ENCODE measurements around the gene DAPK3. TPM values are rescaled to one million over a fixed set of nuclear protein-coding genes. Genes with fewer than 3 reads are reported as not detected.
"Not testable (repeated sequence)": the region's sequence is repeated elsewhere in the genome, so short reads cannot be mapped to it uniquely, and the experiment has no call there.

DAPK3 gene
- total RNA-seq, 4 donors from 2014 or later = 38.2 to 60.4 (median 45.9) TPM

- H3K4me1 ChIP-seq = peaks cover 35 to 70% (median 41%) of the 10 kb centered on the region in 3 donors
- peak overlapping the region in 3 of 4 donors; percentile 5 to 79 (median 46) for H3K27ac ChIP-seq
- WGBS, 2 donors = 72% methylated on average over 7 of the region's 24 CpGs; no CpG with 5 or more reads in 1 of the 2 donors
- DNase-seq = no peak
- H3K4me3 ChIP-seq = peak overlapping the region in 1 of 4 donors; percentile 33
- H3K9me3 ChIP-seq = no peaks in the 10 kb centered on the region
- intact Hi-C loops (cut with DNase I) = no loop called here
- no peaks in the 10 kb centered on the region for H3K27me3 ChIP-seq
- TF ChIP-seq CTCF (IDR thresholded peaks at IDR 0.05) (no peak), POLR2A (IDR thresholded peaks at IDR 0.05) (no peak)
- H3K36me3 ChIP-seq = peaks cover 18 to 46% (median 22%) of the 10 kb centered on the region in 3 donors
Measured at GRCh38 chr19:4009990-4010807, 39.3 kb upstream of the DAPK3 start.

DNA sequence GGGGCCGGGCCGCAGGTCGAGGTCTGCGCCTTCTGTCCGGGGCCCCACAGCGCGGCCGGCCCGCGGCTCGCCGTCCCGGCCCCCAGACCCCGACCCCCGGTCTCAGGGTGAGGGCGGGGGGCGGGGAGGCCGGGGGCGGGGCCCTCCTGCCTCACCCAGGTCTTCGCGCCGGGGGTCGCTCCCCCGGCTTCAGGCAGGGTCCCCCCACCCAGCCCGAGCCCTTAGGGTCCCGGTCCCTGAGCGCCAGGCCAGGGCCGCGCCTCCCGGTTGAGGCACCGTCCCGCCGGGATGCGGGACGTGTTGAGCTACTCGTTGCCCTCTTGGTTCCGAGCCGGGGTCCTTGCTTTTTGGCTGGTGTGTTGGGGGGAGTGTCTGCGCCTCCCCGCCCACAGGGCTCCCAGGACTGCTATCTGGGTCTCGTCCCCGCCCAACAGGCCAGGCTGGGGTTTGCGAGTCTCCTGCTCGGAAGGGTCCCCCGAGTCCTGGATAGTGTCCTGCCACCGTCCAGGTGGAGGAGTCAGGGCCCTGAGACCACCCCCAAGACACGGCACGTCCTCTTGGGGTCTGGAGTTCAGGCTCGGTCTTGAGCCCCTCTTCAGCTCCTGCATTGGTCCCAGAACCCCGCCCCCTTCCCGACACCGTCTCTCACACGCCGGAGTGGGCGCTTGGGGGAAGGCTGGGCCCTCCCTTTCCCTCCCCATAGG is 37.1 kb upstream of the DAPK3 start:
- peak overlapping the region; percentile 79 to 96 (median 94) for H3K27ac ChIP-seq
- no peaks in the 10 kb centered on the region for H3K9me3 ChIP-seq
- H3K36me3 ChIP-seq = peaks cover 3 to 24% (median 5%) of the 10 kb centered on the region in 3 donors
- no peak for TF ChIP-seq CTCF (IDR thresholded peaks at IDR 0.05)
- TF ChIP-seq POLR2A (IDR thresholded peaks at IDR 0.05) = no peak
- H3K4me3 ChIP-seq = peak overlapping the region; percentile 71 to 100 (median 92)
- DNase-seq = no peak
- no peaks in the 10 kb centered on the region for H3K27me3 ChIP-seq
- peaks cover 33 to 51% (median 37%) of the 10 kb centered on the region in 3 donors for H3K4me1 ChIP-seq
- WGBS, 2 donors = 0 to 3% methylated on average over 5 of the region's 55 CpGs
- intact Hi-C loops (cut with DNase I) = no loop called here

- Histone ChIP-seq H3K27me3 (no peaks in the 10 kb centered on the region), H3K4me1 (peaks cover 33 to 50% (median 37%) of the 10 kb centered on the region in 3 donors), H3K4me3 (peak within 1 kb of the TSS; percentile 71 to 100 (median 92)), H3K9me3 (no peaks in the 10 kb centered on the region), H3K36me3 (peaks cover 0 to 17% (median 0%) of the 10 kb centered on the region in 3 donors), H3K27ac (peak within 1 kb of the TSS; percentile 85 to 96 (median 94))
- peak; percentile 82 for DNase-seq
- 0 to 5% methylated on average over 3 of the region's 91 CpGs for WGBS, 2 donors
- peak in 2 of 6 experiments; percentile 21 to 49 for TF ChIP-seq CTCF (IDR thresholded peaks at IDR 0.05)
- TF ChIP-seq POLR2A (IDR thresholded peaks at IDR 0.05) = peak in 2 of 4 donors; percentile 22 to 54
- intact Hi-C loops (cut with DNase I) = no loop called here
Measured at GRCh38 chr19:4007021-4007835, 36.3 kb upstream of the DAPK3 start, which contains the start of gene PIAS4. Gene PIAS4 (plus strand): TSS chr19:4007736. CDS start chr19:4007761, 25 bp downstream.

- H3K4me1 ChIP-seq = peaks cover 28 to 36% (median 28%) of the 10 kb centered on the region in 3 donors
- H3K9me3 ChIP-seq; H3K27ac ChIP-seq; H3K4me3 ChIP-seq; H3K27me3 ChIP-seq; H3K36me3 ChIP-seq; intact Hi-C loops (cut with DNase I); DNase-seq: not testable (repeated sequence)
- 90 to 91% methylated on average over 9 of the region's 9 CpGs for WGBS, 2 donors
Measured at GRCh38 chr19:4005436-4005835, 34.5 kb upstream of the DAPK3 start.

DNA sequence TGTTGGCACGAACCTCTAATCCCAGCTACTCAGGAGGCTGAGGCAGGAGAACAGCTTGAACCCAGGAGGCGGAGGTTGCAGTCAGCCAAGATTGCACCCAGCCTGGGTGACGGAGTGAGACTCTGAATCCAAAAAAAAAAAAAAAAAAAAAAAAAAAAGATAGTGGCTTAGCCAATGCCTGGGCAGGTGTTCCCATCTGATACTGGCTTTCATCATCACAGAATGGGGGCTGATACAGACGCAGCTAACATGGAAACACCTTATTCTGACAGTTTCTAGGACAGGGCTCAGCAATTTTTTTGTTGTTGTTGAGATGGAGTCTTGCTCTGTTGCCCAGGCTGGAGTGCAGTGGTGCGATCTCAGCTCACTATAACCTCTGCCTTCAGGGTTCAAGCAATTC is 29.9 kb upstream of the DAPK3 start:
- H3K27me3 ChIP-seq; H3K4me3 ChIP-seq; intact Hi-C loops (cut with DNase I); H3K4me1 ChIP-seq; DNase-seq; H3K27ac ChIP-seq; H3K9me3 ChIP-seq; H3K36me3 ChIP-seq: not testable (repeated sequence)
- 90 to 92% methylated on average over 5 of the region's 5 CpGs for whole genome bisulfite sequencing, 2 donors

DNA sequence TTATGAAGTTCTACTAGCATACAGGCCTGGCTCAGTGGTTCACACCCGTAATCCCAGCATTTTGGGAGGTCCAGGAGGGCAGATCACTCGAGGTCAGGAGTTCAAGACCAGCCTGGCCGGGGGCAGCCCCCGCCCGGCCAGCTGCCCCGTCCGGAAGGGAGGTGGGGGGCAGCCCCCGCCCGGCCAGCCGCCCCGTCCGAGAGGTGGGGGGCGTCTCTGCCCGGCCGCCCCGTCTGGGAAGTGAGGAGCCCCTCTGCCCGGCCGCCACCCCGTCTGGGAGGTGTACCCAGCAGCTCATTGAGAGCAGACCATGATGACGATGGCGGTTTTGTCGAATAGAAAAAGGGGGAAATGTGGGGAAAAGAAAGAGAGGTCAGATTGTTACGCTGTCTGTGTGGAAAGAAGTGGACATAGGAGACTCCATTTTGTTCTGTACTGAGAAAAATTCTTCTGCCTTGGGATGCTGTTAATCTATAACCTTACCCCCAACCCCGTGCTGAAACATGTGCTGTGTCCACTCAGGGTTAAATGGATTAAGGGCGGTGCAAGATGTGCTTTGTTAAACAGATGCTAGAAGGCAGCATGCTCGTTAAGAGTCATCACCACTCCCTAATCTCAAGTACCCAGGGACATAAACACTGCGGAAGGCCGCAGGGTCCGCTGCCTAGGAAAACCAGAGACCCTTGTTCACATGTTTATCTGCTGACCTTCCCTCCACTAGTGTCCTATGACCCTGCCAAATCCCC is 27.9 kb upstream of the DAPK3 start:
- intact Hi-C loops (cut with DNase I); H3K4me1 ChIP-seq; H3K36me3 ChIP-seq; H3K27ac ChIP-seq; H3K27me3 ChIP-seq; DNase-seq; H3K4me3 ChIP-seq; H3K9me3 ChIP-seq: not testable (repeated sequence)
- 68 to 77% methylated on average over 10 to 11 of the region's 29 CpGs for WGBS, 2 donors

All from esophagus squamous epithelium (tissue), 5 donors.